H1 (cell line): Measurements from ENCODE around the gene IRAG1. TPM values are rescaled to one million over a fixed set of nuclear protein-coding genes. Genes with fewer than 3 reads are reported as not detected.

Experiments used
- CTCF ChIA-PET: fragments of 300-600 bp; sonication (Branson Sonifier 250); formaldehyde crosslinking; loops from one replicate; lab custom pipeline; 2021; ENCODE audit not compliant: partially characterized antibody; lab: Charles Lee
- POLR2A ChIA-PET: fragments of 300-600 bp; sonication (Branson Sonifier 250); formaldehyde crosslinking; loops from one replicate; lab custom pipeline; 2021; ENCODE audit warnings: inconsistent platforms; ENCODE audit not compliant: partially characterized antibody; lab: Charles Lee
- DNase-seq, 2 experiments: peaks; one replicate each; pipeline versions ENCODE4 v3.0.0 to v3.0.0-alpha.2; 2010 to 2022; ENCODE audit warnings: low spot score in 2 of 2, low read depth in 1 of 2, mixed read lengths in 1 of 2
- FAIRE-seq: peaks from 2 replicates; lab custom pipeline; 2011; peaks lifted over from hg19 to GRCh38; lab: Jason Lieb, UNC
- H2AFZ ChIP-seq: 2 replicates; pipeline ENCODE4 v1.8.1; 2012; ENCODE audit warnings: low read length, inconsistent platforms
- H2AK5ac ChIP-seq: 2 replicates; pipeline ENCODE4 v1.6.1; 2013; ENCODE audit warnings: low read depth, low read length
- H2BK120ac ChIP-seq: replicated peaks from 2 replicates; pipeline ENCODE3; 2013; ENCODE audit warnings: low read depth, low read length, inconsistent platforms
- H2BK12ac ChIP-seq: 2 replicates; pipeline ENCODE4 v1.6.1; 2013; ENCODE audit warnings: low read depth, low read length
- H2BK15ac ChIP-seq: 2 replicates; pipeline ENCODE4 v1.6.1; 2013; ENCODE audit warnings: low read length
- H2BK20ac ChIP-seq: 2 replicates; pipeline ENCODE4 v1.6.1; 2013; ENCODE audit warnings: low read length
- H2BK5ac ChIP-seq: 2 replicates; pipeline ENCODE4 v1.6.1; 2013; ENCODE audit warnings: low read depth, low read length
- H3K14ac ChIP-seq: 2 replicates; pipeline ENCODE4 v1.6.1; 2013; ENCODE audit warnings: inconsistent platforms; ENCODE audit not compliant: insufficient read length
- H3K18ac ChIP-seq: 2 replicates; pipeline ENCODE4 v1.6.1; 2013; ENCODE audit warnings: low read length; ENCODE audit errors: extremely low read depth
- H3K23ac ChIP-seq: 2 replicates; pipeline ENCODE4 v1.6.1; 2013; ENCODE audit warnings: inconsistent platforms; ENCODE audit not compliant: insufficient read length
- H3K23me2 ChIP-seq: 2 replicates; pipeline ENCODE4 v1.6.1; 2013; ENCODE audit warnings: low read depth, low read length
- H3K27ac ChIP-seq: 2 replicates; pipeline ENCODE4 v1.6.1; 2011; ENCODE audit warnings: low read depth, low read length, inconsistent platforms
- H3K27me3 ChIP-seq, 4 experiments: replicated peaks in 1 of 4; 1 replicate in 1 of 4; 2 replicates in 3 of 4; pipeline versions ENCODE4 v1.6.1 to v1.8.1; 2011 to 2013; ENCODE audit warnings: low read length in 3 of 4, mild to moderate bottlenecking in 3 of 4, inconsistent platforms in 2 of 4, mixed read lengths in 2 of 4, moderate library complexity in 1 of 4; ENCODE audit not compliant: control insufficient read depth in 3 of 4, insufficient read depth in 3 of 4; ENCODE audit errors: extremely low read depth in 1 of 4
- H3K36me3 ChIP-seq, 4 experiments: 2 replicates each; pipeline versions ENCODE4 v1.6.1 to v1.8.1; 2011 to 2013; ENCODE audit warnings: mild to moderate bottlenecking in 4 of 4, low read length in 3 of 4, moderate library complexity in 2 of 4, control low read depth in 1 of 4, inconsistent platforms in 1 of 4; ENCODE audit not compliant: insufficient read depth in 4 of 4, control insufficient read depth in 2 of 4
- H3K4ac ChIP-seq: replicated peaks from 2 replicates; pipeline ENCODE3; 2013; ENCODE audit warnings: low read length, low read depth, mixed read lengths, inconsistent platforms; ENCODE audit not compliant: insufficient read length
- H3K4me1 ChIP-seq, 4 experiments: replicated peaks in 1 of 4; 1 replicate in 1 of 4; 2 replicates in 3 of 4; pipeline versions ENCODE4 v1.6.1 to v1.8.1; 2011 to 2013; ENCODE audit warnings: low read length in 3 of 4, inconsistent platforms in 2 of 4, mixed read lengths in 1 of 4; ENCODE audit not compliant: insufficient read depth in 4 of 4, control insufficient read depth in 3 of 4
- H3K4me2 ChIP-seq, 2 experiments: 2 replicates each; pipeline versions ENCODE4 v1.6.1 to v1.8.1; 2011 to 2013; ENCODE audit warnings: low read depth in 2 of 2, low read length in 2 of 2, control low read depth in 1 of 2, inconsistent platforms in 1 of 2, mild to moderate bottlenecking in 1 of 2; ENCODE audit not compliant: insufficient read depth in 1 of 2
- H3K4me3 ChIP-seq, 4 experiments: fragments of 200-600, 300-600 bp in 1 of 4; sonication (generic), shearing (Covaris generic), sonication (Bioruptor Twin) in 1 of 4; 2 replicates each; pipeline versions ENCODE4 v1.5.1 to v1.8.1; 2011 to 2016; ENCODE audit warnings: low read length in 4 of 4, low read depth in 3 of 4, control low read depth in 2 of 4, inconsistent platforms in 2 of 4, mild to moderate bottlenecking in 2 of 4, mixed read lengths in 1 of 4, moderate library complexity in 1 of 4; ENCODE audit not compliant: insufficient read depth in 2 of 4; ENCODE audit errors: extremely low read depth in 1 of 4
- H3K56ac ChIP-seq: replicated peaks from 2 replicates; pipeline ENCODE3; 2013; ENCODE audit warnings: low read depth, mild to moderate bottlenecking, mixed read lengths, low read length, inconsistent platforms; ENCODE audit not compliant: insufficient read length
- H3K79me1 ChIP-seq: 2 replicates; pipeline ENCODE4 v1.6.1; 2013; ENCODE audit warnings: low read depth, low read length, control low read depth
- H3K79me2 ChIP-seq, 2 experiments: 2 replicates each; pipeline versions ENCODE4 v1.6.1 to v1.8.1; 2012 to 2013; ENCODE audit warnings: low read length in 2 of 2, mild to moderate bottlenecking in 2 of 2, inconsistent platforms in 1 of 2; ENCODE audit not compliant: insufficient read depth in 2 of 2, control insufficient read depth in 1 of 2
- H3K9ac ChIP-seq, 4 experiments: replicated peaks in 1 of 4; 1 replicate in 1 of 4; 2 replicates in 3 of 4; pipeline versions ENCODE4 v1.6.1 to v1.8.1; 2011 to 2013; ENCODE audit warnings: low read depth in 3 of 4, low read length in 3 of 4, control low read depth in 2 of 4, mild to moderate bottlenecking in 2 of 4, moderate library complexity in 2 of 4, inconsistent platforms in 1 of 4; ENCODE audit errors: extremely low read depth in 1 of 4
- H3K9me3 ChIP-seq, 2 experiments: 2 replicates each; pipeline versions ENCODE4 v1.6.1 to v1.8.1; 2012 to 2013; ENCODE audit warnings: mild to moderate bottlenecking in 2 of 2, moderate library complexity in 2 of 2, control low read depth in 1 of 2, inconsistent platforms in 1 of 2, low read depth in 1 of 2, low read length in 1 of 2, mixed read lengths in 1 of 2; ENCODE audit not compliant: insufficient read depth in 2 of 2
- H4K20me1 ChIP-seq, 2 experiments: replicated peaks in 1 of 2; 2 replicates each; pipeline versions ENCODE3 to v1.8.1; 2011 to 2013; ENCODE audit warnings: inconsistent platforms in 2 of 2, low read length in 2 of 2, mild to moderate bottlenecking in 1 of 2; ENCODE audit not compliant: insufficient read depth in 2 of 2, control insufficient read depth in 1 of 2
- H4K5ac ChIP-seq: 2 replicates; pipeline ENCODE4 v1.6.1; 2013; ENCODE audit warnings: low read length, low read depth, mixed read lengths, inconsistent platforms; ENCODE audit not compliant: insufficient read length
- H4K8ac ChIP-seq: 2 replicates; pipeline ENCODE4 v1.8.0; 2013; ENCODE audit warnings: mild to moderate bottlenecking, moderate library complexity, low read length, inconsistent platforms; ENCODE audit not compliant: insufficient read depth; ENCODE audit errors: extremely low read depth
- H4K91ac ChIP-seq: replicated peaks from 2 replicates; pipeline ENCODE3; 2013; ENCODE audit warnings: low read length, mixed read lengths, inconsistent platforms; ENCODE audit not compliant: insufficient read length
- BACH1 ChIP-seq: IDR thresholded peaks from 2 replicates; pipeline ENCODE4 v1.6.1; 2012; ENCODE audit warnings: low read length, improper control_type of control experiment
- BCL11A ChIP-seq, 2 experiments: IDR thresholded peaks; one replicate each; pipeline ENCODE4 v1.6.1; 2011; ENCODE audit warnings: low read depth in 2 of 2, low read length in 2 of 2, mild to moderate bottlenecking in 2 of 2
- CBX5 ChIP-seq: fragments of 300-800, 300-1000 bp; sonication (generic); IDR thresholded peaks from 2 replicates; pipeline ENCODE4 v1.7.1; 2016; ENCODE audit warnings: antibody characterized with exemption, low read length, low read depth
- CBX8 ChIP-seq: fragments of 300-800, 300-1000 bp; sonication (generic); IDR thresholded peaks from 2 replicates; pipeline ENCODE4 v1.7.1; 2016; ENCODE audit warnings: low read depth, low read length, borderline replicate concordance
- FOSL1 ChIP-seq: IDR thresholded peaks from 2 replicates; pipeline ENCODE4 v1.6.1; 2011; ENCODE audit warnings: mild to moderate bottlenecking, low read depth, low read length, moderate library complexity; ENCODE audit not compliant: insufficient read depth
- GABPA ChIP-seq: IDR thresholded peaks from 2 replicates; pipeline ENCODE4 v1.6.1; 2011; ENCODE audit warnings: mild to moderate bottlenecking, low read length, moderate library complexity, borderline replicate concordance; ENCODE audit not compliant: insufficient read depth
- JUND ChIP-seq: IDR thresholded peaks from 2 replicates; pipeline ENCODE4 v1.6.1; 2011; ENCODE audit warnings: mild to moderate bottlenecking, improper control_type of control experiment, low read length
- KDM1A ChIP-seq: fragments of 200-600, 300-600 bp; sonication (generic); IDR thresholded peaks from 2 replicates; pipeline ENCODE4 v1.7.1; 2016; ENCODE audit warnings: mild to moderate bottlenecking, low read length, borderline replicate concordance
- MAFK ChIP-seq: IDR thresholded peaks from 2 replicates; pipeline ENCODE4 v1.6.1; 2012; ENCODE audit warnings: low read depth, mild to moderate bottlenecking, improper control_type of control experiment, low read length
- MAX ChIP-seq: IDR thresholded peaks from 2 replicates; pipeline ENCODE4 v1.6.1; 2012; ENCODE audit warnings: inconsistent platforms
- RBBP5 ChIP-seq: IDR thresholded peaks from 2 replicates; pipeline ENCODE4 v1.7.1; 2012; ENCODE audit warnings: low read depth, mild to moderate bottlenecking, inconsistent platforms, low read length, moderate library complexity, borderline replicate concordance
- SIX5 ChIP-seq: IDR thresholded peaks from 2 replicates; pipeline ENCODE4 v1.6.1; 2011; ENCODE audit warnings: mild to moderate bottlenecking, low read depth, low read length
- TAF1 ChIP-seq: IDR thresholded peaks from 2 replicates; pipeline ENCODE4 v1.6.1; 2011; ENCODE audit warnings: mild to moderate bottlenecking, low read depth, low read length
- ZNF274 ChIP-seq: IDR thresholded peaks from 2 replicates; pipeline ENCODE4 v1.7.0; 2012; ENCODE audit warnings: low read length, borderline replicate concordance; ENCODE audit errors: extremely low read depth
- WGBS, 2 experiments: shearing (Covaris generic) in 1 of 2; methylation state at CpG; one replicate each; pipeline versions ENCODE4 v1.1.6 to v1.1.7; 2013 to 2015; ENCODE audit warnings: low lambda C conversion rate in 2 of 2, mixed read lengths in 2 of 2, inconsistent platforms in 1 of 2, low coverage in 1 of 2, missing lambda C conversion rate in 1 of 2; ENCODE audit not compliant: insufficient replicate concordance in 2 of 2, insufficient coverage in 1 of 2, insufficient read length in 1 of 2; ENCODE audit errors: extremely low coverage in 1 of 2, missing lambda C conversion rate in 1 of 2; 5-methylcytosine and 5-hydroxymethylcytosine counted together
- polyA plus RNA-seq, 7 experiments: library from polyadenylated mRNA; depleted of rRNA in 3 of 7; stranded (reverse) in 5 of 7; unstranded in 2 of 7; fragments of >200 nt in 5 of 7; fragments of 200-250 nt in 2 of 7; gene quantifications; 1 replicate in 5 of 7; 2 replicates in 1 of 7; 4 replicates in 1 of 7; pipeline versions ENCODE4 v1.2.1 to v1.2.3, GENCODE V29; 2011 to 2013; ENCODE audit warnings: missing spikeins in 2 of 7, mixed read lengths in 2 of 7
- total RNA-seq: library from RNA; stranded (reverse); fragmentation: NEBNext Ultra II Directional; extraction: Animal tissue kit (Norgen Biotek cat#: 25700); gene quantifications from 2 replicates; pipeline ENCODE4 v1.2.1, GENCODE V29; 2021

IRAG1 gene
- total and polyA plus RNA-seq, 2 of the 8 experiments (the other 6 are each of a cell fraction or from before 2014, with no cell fraction given), result 1.8 to 2.7 TPM

DNA sequence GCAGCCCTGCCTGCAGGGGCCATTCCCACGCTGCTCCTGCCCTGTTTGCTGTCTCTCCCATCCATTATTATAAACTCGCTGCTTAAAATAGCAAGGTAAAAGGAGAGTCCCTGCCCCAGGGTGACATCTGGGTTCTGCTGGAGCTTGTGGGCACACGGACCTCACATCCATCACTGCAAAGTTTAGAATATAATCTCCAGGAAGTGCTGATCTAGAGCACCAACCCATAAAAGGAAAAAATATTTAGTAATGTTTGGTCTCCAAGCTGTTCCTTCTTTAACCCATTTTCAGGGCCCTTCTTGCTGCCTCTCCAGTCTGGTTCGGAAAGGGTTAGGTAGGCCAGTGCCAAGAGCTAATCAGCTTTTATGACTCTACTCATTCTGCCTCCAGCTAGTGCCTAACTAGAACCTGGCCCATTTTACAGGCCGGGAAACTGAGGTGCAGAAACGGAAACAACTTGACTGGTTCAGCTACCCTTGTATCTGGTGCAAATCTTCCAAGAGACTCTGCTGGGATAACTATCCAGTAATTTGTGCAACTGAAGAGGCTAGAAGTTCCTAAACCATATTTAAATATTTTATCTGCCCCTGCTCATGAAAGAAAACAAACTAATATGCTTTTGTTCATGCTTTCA is 37.5 kb downstream of the IRAG1 start:
- Histone ChIP-seq H3K18ac (no peak overlapping the region), H2BK5ac (no peak overlapping the region), H4K8ac (no peak overlapping the region), H3K4me2 (no peak overlapping the region), H2BK20ac (no peak overlapping the region), H3K56ac (no peak overlapping the region), H3K9ac (no peak overlapping the region), H2BK120ac (no peak overlapping the region), H3K4me1 (peaks cover 0 to 4% (median 0%) of the 10 kb centered on the region in 4 experiments; a peak in 3 of 7 replicates), H4K91ac (no peak overlapping the region), H4K20me1 (no peaks in the 10 kb centered on the region), H3K79me1 (no peaks in the 10 kb centered on the region), H2AFZ (no peak overlapping the region), H2BK15ac (no peak overlapping the region), H3K23ac (no peak overlapping the region), H3K27me3 (no peaks in the 10 kb centered on the region), H2BK12ac (no peak overlapping the region), H3K4me3 (no peak overlapping the region), H3K23me2 (no peaks in the 10 kb centered on the region), H4K5ac (no peak overlapping the region), H3K4ac (no peak overlapping the region), H3K27ac (no peak overlapping the region), H3K79me2 (no peaks in the 10 kb centered on the region), H3K36me3 (no peaks in the 10 kb centered on the region), H3K14ac (no peak overlapping the region), H3K9me3 (no peaks in the 10 kb centered on the region), H2AK5ac (no peak overlapping the region)
- ChIA-PET CTCF (interaction anchor here (0.6 to 6.0 kb wide), 19 partner anchors 9 to 254 kb away, joined by 3 to 92 read pairs (median 3); partner anchors contain the start of gene IRAG1), POLR2A (no interaction called here)
- DNase-seq (no peak), FAIRE-seq (no peak)
- 77% methylated on average over 6 of the region's 6 CpGs; no CpG with 5 or more reads in 1 of the 2 experiments for WGBS, 2 experiments
- no peak for TF ChIP-seq FOSL1
- TF ChIP-seq KDM1A, result no peak
- no peak for TF ChIP-seq TAF1
- no peak for TF ChIP-seq MAFK
- TF ChIP-seq RBBP5, result no peak
- TF ChIP-seq BACH1, result no peak
- no peak for TF ChIP-seq SIX5
- no peak for TF ChIP-seq ZNF274
- TF ChIP-seq CBX8, result no peak
- no peak for TF ChIP-seq GABPA
- TF ChIP-seq CBX5, result no peak
- TF ChIP-seq BCL11A (IDR thresholded peaks at IDR 0.05; ENCODE audit: low read depth in 2 of 2, low read length in 2 of 2), result no peak
- no peak for TF ChIP-seq MAX
- TF ChIP-seq JUND, result no peak
